HEK293 (cell line): Measurements from ENCODE around the gene MINDY2.

Experiments
- CTCF ChIA-PET: fragments of 350-600 bp; formaldehyde crosslinking; extraction: SDS; loops from one replicate; lab custom pipeline; 2021; ENCODE audit warnings: antibody characterized with exemption; lab: Yijun Ruan, JAX
- POLR2A ChIA-PET: fragments of 300-600 bp; formaldehyde crosslinking; extraction: SDS; loops from one replicate; lab custom pipeline; 2020; ENCODE audit warnings: antibody characterized with exemption, inconsistent platforms; lab: Yijun Ruan, JAX
- H3K27ac ChIP-seq: fragments of 200-500 bp; sonication (Bioruptor generic); 2 replicates; pipeline ENCODE4 v1.5.1; 2014; ENCODE audit warnings: low read depth, low read length, control low read depth, inconsistent platforms; ENCODE audit errors: extremely low read depth
- H3K36me3 ChIP-seq, 2 experiments: fragments of 200-500 bp in 1 of 2; sonication (Bioruptor generic) in 1 of 2; 1 replicate in 1 of 2; 2 replicates in 1 of 2; pipeline ENCODE4 v1.5.1; 2014 to 2017; ENCODE audit warnings: inconsistent platforms in 2 of 2, low read length in 2 of 2; ENCODE audit not compliant: control insufficient read depth in 2 of 2, insufficient read depth in 1 of 2
- H3K4me1 ChIP-seq: fragments of 200-500 bp; sonication (Bioruptor generic); 2 replicates; pipeline ENCODE4 v1.5.1; 2014; ENCODE audit warnings: mild to moderate bottlenecking, low read length, inconsistent platforms; ENCODE audit not compliant: control insufficient read depth, insufficient read depth
- H3K4me3 ChIP-seq: 2 replicates; pipeline ENCODE4 v1.5.1; 2011; ENCODE audit warnings: low read depth, mild to moderate bottlenecking, control low read depth, low read length, moderate library complexity
- H3K9me3 ChIP-seq: fragments of 200-500 bp; sonication (Bioruptor generic); 2 replicates; pipeline ENCODE4 v1.5.1; 2014; ENCODE audit warnings: low read depth, low read length, inconsistent platforms; ENCODE audit not compliant: control insufficient read depth, insufficient read depth
- HOXD13 ChIP-seq: sonication (generic); formaldehyde crosslinking; IDR thresholded peaks from 2 replicates; pipeline ENCODE4 v1.8.0; 2022; ENCODE audit warnings: missing genetic modification reagents, borderline replicate concordance
- IKZF3 ChIP-seq: fragments of 450-650 bp; IDR thresholded peaks from 2 replicates; pipeline ENCODE4 v1.5.0; 2018; ENCODE audit warnings: missing biosample characterization, mild to moderate bottlenecking, missing genetic modification characterization, moderate library complexity
- KLF10 ChIP-seq: fragments of 450-650 bp; IDR thresholded peaks from 2 replicates; pipeline ENCODE4 v1.5.1; 2018; ENCODE audit warnings: missing biosample characterization, mild to moderate bottlenecking, missing genetic modification characterization
- KLF17 ChIP-seq: fragments of 450-650 bp; formaldehyde crosslinking; IDR thresholded peaks from 2 replicates; pipeline ENCODE4 v1.5.1; 2016; ENCODE audit warnings: missing biosample characterization, missing genetic modification characterization
- PRDM1 ChIP-seq: fragments of 450-650 bp; formaldehyde crosslinking; IDR thresholded peaks from 2 replicates; pipeline ENCODE4; 2016; ENCODE audit warnings: missing biosample characterization, missing genetic modification characterization
- PRDM10 ChIP-seq: fragments of 450-650 bp; formaldehyde crosslinking; IDR thresholded peaks from 2 replicates; pipeline ENCODE4 v1.5.1; 2016; ENCODE audit warnings: missing biosample characterization, missing genetic modification characterization
- SP3 ChIP-seq: fragments of 450-650 bp; formaldehyde crosslinking; IDR thresholded peaks from 2 replicates; pipeline ENCODE4 v1.5.1; 2016; ENCODE audit warnings: missing biosample characterization, missing genetic modification characterization
- ZBTB48 ChIP-seq: fragments of 450-650 bp; formaldehyde crosslinking; IDR thresholded peaks from 2 replicates; pipeline ENCODE4 v1.5.1; 2016; ENCODE audit warnings: missing biosample characterization, missing genetic modification characterization
- ZNF274 ChIP-seq, 2 experiments: fragments of 200-500 bp in 1 of 2; fragments of 450-650 bp in 1 of 2; sonication (Bioruptor generic) in 1 of 2; formaldehyde crosslinking in 1 of 2; IDR thresholded peaks; 2 replicates each; pipeline versions ENCODE4 v1.5.1 to v1.6.1; 2014 to 2016; ENCODE audit warnings: borderline replicate concordance in 1 of 2, inconsistent platforms in 1 of 2, low read length in 1 of 2, missing biosample characterization in 1 of 2, missing genetic modification characterization in 1 of 2
- ZNF341 ChIP-seq: fragments of 450-650 bp; formaldehyde crosslinking; IDR thresholded peaks from 2 replicates; pipeline ENCODE4; 2016; ENCODE audit warnings: low read depth, missing biosample characterization, missing genetic modification characterization
- ZNF426 ChIP-seq: fragments of 450-650 bp; formaldehyde crosslinking; IDR thresholded peaks from 2 replicates; pipeline ENCODE4 v1.5.1; 2017; ENCODE audit warnings: missing biosample characterization, missing genetic modification characterization, mild to moderate bottlenecking, inconsistent platforms, moderate library complexity
- ZNF501 ChIP-seq: fragments of 450-650 bp; formaldehyde crosslinking; IDR thresholded peaks from 2 replicates; pipeline ENCODE4 v1.5.1; 2016; ENCODE audit warnings: missing biosample characterization, missing genetic modification characterization
- ZNF513 ChIP-seq: fragments of 450-650 bp; IDR thresholded peaks from 2 replicates; pipeline ENCODE4 v1.5.1; 2018; ENCODE audit warnings: missing biosample characterization, missing genetic modification characterization
- ZNF518A ChIP-seq: fragments of 450-650 bp; formaldehyde crosslinking; conservative IDR thresholded peaks from 2 replicates; pipeline ENCODE4 v1.5.1; 2016; ENCODE audit warnings: low read depth, missing biosample characterization, missing genetic modification characterization
- ZNF530 ChIP-seq: fragments of 450-650 bp; formaldehyde crosslinking; IDR thresholded peaks from 2 replicates; pipeline ENCODE4 v1.5.1; 2016; ENCODE audit warnings: low read depth, missing biosample characterization, missing genetic modification characterization
- ZNF548 ChIP-seq: fragments of 450-650 bp; formaldehyde crosslinking; IDR thresholded peaks from 2 replicates; pipeline ENCODE4 v1.5.1; 2016; ENCODE audit warnings: missing biosample characterization, missing genetic modification characterization
- ZNF677 ChIP-seq: fragments of 450-650 bp; IDR thresholded peaks from 2 replicates; pipeline ENCODE4 v1.5.0; 2018; ENCODE audit warnings: missing biosample characterization, mild to moderate bottlenecking, missing genetic modification characterization, moderate library complexity
- ZNF777 ChIP-seq: fragments of 450-650 bp; formaldehyde crosslinking; IDR thresholded peaks from 2 replicates; pipeline ENCODE4 v1.5.1; 2017; ENCODE audit warnings: missing biosample characterization, missing genetic modification characterization, borderline replicate concordance

The MINDY2 gene

DNA sequence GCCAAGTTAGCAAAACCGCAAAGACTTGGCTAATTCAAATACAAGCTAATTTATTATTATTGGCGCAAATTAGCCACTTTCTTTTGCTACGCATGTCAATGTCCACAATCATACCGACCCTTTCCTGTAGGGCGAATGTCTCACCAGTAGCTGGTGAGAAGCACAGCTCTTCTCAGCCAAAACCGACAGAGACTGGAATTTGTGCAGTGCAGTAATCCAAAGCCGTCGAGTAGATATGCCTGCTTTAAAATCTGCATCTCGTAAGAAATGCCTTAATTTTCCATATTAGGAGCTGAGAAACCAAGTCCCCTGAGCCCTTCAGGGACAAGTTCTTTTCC lies 614 bp upstream of the MINDY2 start (continued):
- TF ChIP-seq PRDM1 (tag by site-specific recombination) (no peak), ZNF548 (tag by site-specific recombination) (no peak), ZNF530 (tag by site-specific recombination) (no peak), ZNF426 (tag by site-specific recombination) (no peak), PRDM10 (tag by site-specific recombination) (peak; percentile 27; the same call in 1 of the 2 replicates), ZNF777 (tag by site-specific recombination) (peak; percentile 72; the same call in 1 of the 2 replicates), ZNF274 (IDR thresholded peaks at IDR 0.05; ENCODE audit: low read length) (no peak), ZNF274 (tag by site-specific recombination; IDR thresholded peaks at IDR 0.05; ENCODE audit: borderline replicate concordance) (no peak), KLF17 (tag by site-specific recombination) (0 out of 2 replicates have a peak, but pooled peaks have one; percentile 13)

DNA sequence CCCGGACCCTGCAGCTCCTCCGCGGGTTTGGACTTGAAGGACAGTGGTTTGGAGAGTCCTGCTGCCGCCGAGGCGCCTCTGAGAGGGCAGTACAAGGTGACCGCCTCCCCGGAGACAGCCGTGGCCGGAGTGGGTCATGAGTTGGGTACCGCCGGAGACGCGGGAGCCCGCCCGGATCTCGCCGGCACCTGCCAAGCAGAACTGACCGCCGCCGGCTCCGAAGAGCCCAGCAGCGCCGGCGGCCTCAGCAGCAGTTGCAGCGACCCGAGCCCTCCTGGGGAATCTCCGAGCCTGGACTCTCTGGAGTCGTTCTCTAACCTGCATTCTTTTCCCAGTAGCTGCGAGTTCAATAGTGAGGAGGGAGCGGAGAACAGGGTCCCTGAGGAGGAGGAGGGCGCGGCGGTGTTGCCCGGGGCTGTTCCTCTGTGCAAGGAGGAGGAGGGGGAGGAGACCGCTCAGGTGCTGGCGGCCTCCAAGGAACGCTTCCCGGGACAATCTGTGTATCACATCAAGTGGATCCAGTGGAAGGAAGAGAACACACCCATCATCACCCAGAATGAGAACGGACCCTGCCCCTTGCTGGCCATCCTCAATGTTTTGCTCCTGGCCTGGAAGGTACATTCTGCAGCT lies 634 bp downstream of the MINDY2 start:
- ChIA-PET POLR2A (interaction anchor here (0.6 to 2.8 kb wide), 7 partner anchors 16 to 548 kb away, joined by 3 to 62 read pairs (median 6); partner anchors contain the start of gene ADAM10), CTCF (no interaction called here)
- Histone ChIP-seq H3K4me3 (peak overlapping the region; percentile 97), H3K9me3 (no peaks in the 10 kb centered on the region), H3K4me1 (no peaks in the 10 kb centered on the region; the same call in 1 of the 2 replicates), H3K36me3 (no peaks in the 10 kb centered on the region), H3K27ac (peak overlapping the region; percentile 81)
- TF ChIP-seq ZNF677 (tag by site-specific recombination) (no peak), ZNF518A (tag by site-specific recombination) (no peak), ZBTB48 (peak; percentile 49; the same call in 1 of the 2 replicates), PRDM10 (tag by site-specific recombination) (peak; percentile 84), ZNF341 (tag by site-specific recombination) (peak; percentile 72; the same call in 1 of the 2 replicates), KLF10 (tag by site-specific recombination) (no peak), ZNF513 (peak; percentile 45), SP3 (tag by site-specific recombination) (peak; percentile 3; the same call in 1 of the 2 replicates), IKZF3 (tag by site-specific recombination) (peak; percentile 21; the same call in 1 of the 2 replicates), ZNF501 (0 out of 2 replicates have a peak, but pooled peaks have one; percentile 6), HOXD13 (CRISPR knock-in tag) (no peak)
